K562 (cell line): ENCODE measurements around the gene PLEKHN1. TPM values are rescaled to one million over a fixed set of nuclear protein-coding genes. Genes with fewer than 3 reads are reported as not detected.
A peak's percentile ranks its signal among the peaks of the same experiment; 100 is the strongest.

Experiments
- ATAC-seq: fragments of 200-7000 bp; cut with Tn5 transposase; 3 replicates; pipeline ENCODE4 v1.9.1; 2020; ENCODE audit warnings: moderate library complexity
- BruUV-seq: library from RNA; stranded (reverse); fragments of 400-500 nt; replicated peaks from 2 replicates; lab custom pipeline; 2021; lab: Mats Ljungman, UMichigan
- CTCF ChIA-PET: fragments of 300-600 bp; formaldehyde crosslinking; extraction: SDS; loops from one replicate; lab custom pipeline; 2021; ENCODE audit warnings: low intra/inter-chr PET ratio; lab: Yijun Ruan, JAX
- POLR2A ChIA-PET: fragments of 300-600, 350-650 bp; sonication (Branson Sonifier 250); formaldehyde crosslinking; extraction: SDS; loops from one replicate; lab custom pipeline; 2021; ENCODE audit warnings: antibody characterized with exemption, inconsistent platforms; lab: Yijun Ruan, JAX
- DNase-seq, 4 experiments: peaks; one replicate each; pipeline versions ENCODE4 v3.0.0 to v3.0.0-alpha.2; 2011 to 2018; ENCODE audit warnings: low spot score in 3 of 4, mixed read lengths in 3 of 4; ENCODE audit errors: extremely low read depth in 1 of 4
- FAIRE-seq: peaks from 2 replicates; lab custom pipeline; 2011; peaks lifted over from hg19 to GRCh38; lab: Jason Lieb, UNC
- H2AFZ ChIP-seq: 2 replicates; pipeline ENCODE4 v1.6.0; 2011; ENCODE audit warnings: low read depth, low read length, control low read depth, inconsistent platforms
- H3K27ac ChIP-seq: fragments of 200-600 bp; 3 replicates; pipeline ENCODE4 v1.8.0; 2011; ENCODE audit warnings: low read depth, mild to moderate bottlenecking, control low read depth, inconsistent platforms, low read length, moderate library complexity, mixed read lengths; ENCODE audit errors: extremely low read depth
- H3K27me3 ChIP-seq, 2 experiments: fragments of 300-600 bp in 1 of 2; 2 replicates in 1 of 2; 3 replicates in 1 of 2; pipeline versions ENCODE4 v1.6.0 to v1.8.0; 2011; ENCODE audit warnings: inconsistent platforms in 2 of 2, low read length in 2 of 2, mild to moderate bottlenecking in 1 of 2, mixed read lengths in 1 of 2, moderate library complexity in 1 of 2; ENCODE audit not compliant: control insufficient read depth in 2 of 2, insufficient read depth in 2 of 2
- H3K36me3 ChIP-seq: fragments of 300-600 bp; 3 replicates; pipeline ENCODE4 v1.8.0; 2011; ENCODE audit warnings: mild to moderate bottlenecking, low read length, inconsistent platforms; ENCODE audit not compliant: control insufficient read depth, insufficient read depth
- H3K4me1 ChIP-seq, 2 experiments: fragments of 200-600 bp in 1 of 2; replicated peaks in 1 of 2; 2 replicates in 1 of 2; 3 replicates in 1 of 2; pipeline versions ENCODE4 v1.5.1 to v1.8.0; 2011; ENCODE audit warnings: inconsistent platforms in 2 of 2, low read length in 2 of 2, mild to moderate bottlenecking in 1 of 2, mixed read lengths in 1 of 2, moderate library complexity in 1 of 2; ENCODE audit not compliant: control insufficient read depth in 2 of 2, insufficient read depth in 2 of 2
- H3K4me2 ChIP-seq: 2 replicates; pipeline ENCODE4 v1.6.1; 2011; ENCODE audit warnings: low read length, control low read depth, inconsistent platforms, mixed read lengths; ENCODE audit not compliant: insufficient read depth
- H3K4me3 ChIP-seq: fragments of 200-600 bp; sonication (generic), shearing (Covaris generic); 2 replicates; pipeline ENCODE4 v1.5.1; 2016; ENCODE audit warnings: control low read depth, inconsistent platforms
- H3K79me2 ChIP-seq: fragments of 200-600 bp; 3 replicates; pipeline ENCODE4 v1.8.0; 2011; ENCODE audit warnings: low read length, inconsistent platforms; ENCODE audit not compliant: control insufficient read depth, insufficient read depth
- H3K9ac ChIP-seq, 2 experiments: 2 replicates each; pipeline versions ENCODE4 v1.6.0 to v1.6.1; 2011; ENCODE audit warnings: low read depth in 2 of 2, low read length in 2 of 2, control low read depth in 1 of 2, inconsistent platforms in 1 of 2, mild to moderate bottlenecking in 1 of 2, mixed read lengths in 1 of 2; ENCODE audit not compliant: insufficient read depth in 1 of 2
- H3K9me1 ChIP-seq: one replicate; pipeline ENCODE4 v1.6.0; 2011; ENCODE audit warnings: inconsistent platforms, mild to moderate bottlenecking, low read length, moderate library complexity; ENCODE audit not compliant: control insufficient read depth, insufficient read depth
- H3K9me3 ChIP-seq: replicated peaks from 2 replicates; pipeline ENCODE4 v1.5.1; 2011; ENCODE audit warnings: low read depth, low read length, inconsistent platforms; ENCODE audit not compliant: control insufficient read depth, insufficient read depth
- H4K20me1 ChIP-seq: replicated peaks from 2 replicates; pipeline ENCODE4 v1.6.1; 2011; ENCODE audit warnings: low read length, inconsistent platforms, mixed read lengths; ENCODE audit not compliant: control insufficient read depth, insufficient read depth
- ARID4B ChIP-seq: sonication (generic); formaldehyde crosslinking; IDR thresholded peaks from 2 replicates; pipeline ENCODE4 v1.8.0; 2022; ENCODE audit warnings: mild to moderate bottlenecking, missing genetic modification reagents
- CEBPG ChIP-seq, 3 experiments: fragments of 200-800 bp in 1 of 3; sonication (Bioruptor generic) in 1 of 3; sonication (generic) in 1 of 3; formaldehyde crosslinking in 1 of 3; IDR thresholded peaks in 2 of 3; conservative IDR thresholded peaks in 1 of 3; 2 replicates each; pipeline versions ENCODE4 v1.6.1 to v1.8.0; 2016 to 2022; ENCODE audit warnings: missing compliant biosample characterization in 2 of 3, missing genetic modification characterization in 2 of 3, mild to moderate bottlenecking in 1 of 3, missing genetic modification reagents in 1 of 3
- DLX4 ChIP-seq: fragments of 250-450 bp; sonication (Bioruptor Pico); IDR thresholded peaks from 2 replicates; pipeline ENCODE4 v1.6.1; 2021; ENCODE audit warnings: mild to moderate bottlenecking
- EWSR1 ChIP-seq: fragments of 450-650 bp; IDR thresholded peaks from 2 replicates; pipeline ENCODE4 v1.6.1; 2018; ENCODE audit warnings: borderline replicate concordance, mild to moderate bottlenecking, low read depth, moderate library complexity; ENCODE audit not compliant: partially characterized antibody
- GABPB2 ChIP-seq: fragments of 250-450 bp; sonication (Bioruptor Pico); conservative IDR thresholded peaks from 2 replicates; pipeline ENCODE4 v1.5.1; 2021; ENCODE audit warnings: mild to moderate bottlenecking
- HMG20B ChIP-seq: fragments of 250-450 bp; sonication (Bioruptor Pico); IDR thresholded peaks from 2 replicates; pipeline ENCODE4 v1.5.0; 2021; ENCODE audit warnings: mild to moderate bottlenecking
- PCBP2 ChIP-seq: fragments of 200-400 bp; formaldehyde crosslinking; IDR thresholded peaks from 2 replicates; pipeline ENCODE4 v1.6.1; 2018; ENCODE audit warnings: low read length, low read depth, mild to moderate bottlenecking, moderate library complexity; ENCODE audit not compliant: poor library complexity, severe bottlenecking
- TEAD4 ChIP-seq, 2 experiments: sonication (generic) in 1 of 2; formaldehyde crosslinking in 1 of 2; IDR thresholded peaks; 2 replicates each; pipeline versions ENCODE4 v1.6.1 to v1.8.0; 2012 to 2022; ENCODE audit warnings: borderline replicate concordance in 1 of 2, inconsistent platforms in 1 of 2, low read length in 1 of 2, mild to moderate bottlenecking in 1 of 2, missing genetic modification reagents in 1 of 2
- USF1 ChIP-seq: sonication (generic); formaldehyde crosslinking; IDR thresholded peaks from 2 replicates; pipeline ENCODE4 v1.9.0; 2022; ENCODE audit warnings: mild to moderate bottlenecking, missing genetic modification reagents
- ZNF639 ChIP-seq, 2 experiments: fragments of 200-800 bp in 1 of 2; sonication (Bioruptor generic) in 1 of 2; sonication (generic) in 1 of 2; formaldehyde crosslinking in 1 of 2; IDR thresholded peaks in 1 of 2; conservative IDR thresholded peaks in 1 of 2; 2 replicates each; pipeline versions ENCODE4 v1.5.0 to v1.6.1; 2016 to 2020; ENCODE audit warnings: missing compliant biosample characterization in 1 of 2, missing genetic modification characterization in 1 of 2, missing genetic modification reagents in 1 of 2
- ZSCAN29 ChIP-seq: fragments of 450-650 bp; IDR thresholded peaks from 2 replicates; pipeline ENCODE4 v1.6.1; 2017
- WGBS: fragments of 100-300 bp; shearing (Covaris generic); methylation state at CpG from one replicate; pipeline ENCODE4 v1.1.6; 2016; ENCODE audit warnings: low coverage, mixed read lengths; ENCODE audit not compliant: insufficient coverage; ENCODE audit errors: missing lambda C conversion rate; 5-methylcytosine and 5-hydroxymethylcytosine counted together
- in situ Hi-C: fragments of 300-500 bp; cut with MboI; formaldehyde crosslinking; loops from 4 replicates; pipeline ENCODE4 v1.15.0; 2018; ENCODE audit warnings: inconsistent platforms, mixed read lengths
- intact Hi-C: fragments of 100-400 bp; cut with micrococcal nuclease; formaldehyde crosslinking; loops from 2 replicates; pipeline ENCODE4 v1.14.2; 2022
- polyA plus RNA-seq, 8 experiments: library from polyadenylated mRNA; depleted of rRNA in 4 of 8; stranded (reverse) in 5 of 8; unstranded in 3 of 8; fragments of >200 nt; fragmentation: Nextera tagmentation in 2 of 8; fragmentation: Illumina TruSeq in 1 of 8; extraction: Ambion mirVana in 2 of 8; extraction: Trizol in 1 of 8; gene quantifications; 2 replicates each; pipeline versions ENCODE4 v1.2.1 to v1.2.3, GENCODE V29; 2011 to 2014; ENCODE audit warnings: inconsistent platforms in 1 of 8, missing spikeins in 1 of 8
- total RNA-seq, 7 experiments: library from RNA; depleted of rRNA in 6 of 7; stranded (reverse); fragments of >200 nt in 6 of 7; fragmentation: Illumina TruSeq in 2 of 7; extraction: Trizol in 2 of 7; gene quantifications; 2 replicates each; pipeline versions ENCODE4 v1.2.1 to v1.2.3, GENCODE V29; 2011 to 2021; ENCODE audit warnings: low replicate concordance in 1 of 7

PLEKHN1 gene
- total and polyA plus RNA-seq, 9 of the 15 experiments (the other 6 are each of a cell fraction or from before 2014, with no cell fraction given): 0.07 to 1.5 (median 0.13) TPM; not detected in 2

- Histone ChIP-seq H3K4me2 (no peak overlapping the region), H3K27ac (no peak overlapping the region), H3K79me2 (no peaks in the 10 kb centered on the region), H3K4me1 (peaks cover 0 to 80% of the 10 kb centered on the region in 2 experiments; a peak in 3 of 5 replicates), H4K20me1 (peaks cover 13% of the 10 kb centered on the region), H2AFZ (no peak overlapping the region), H3K9me3 (no peaks in the 10 kb centered on the region), H3K36me3 (no peaks in the 10 kb centered on the region), H3K27me3 (peaks cover 39 to 71% of the 10 kb centered on the region in 2 experiments; a peak in 4 of 5 replicates), H3K9me1 (no peaks in the 10 kb centered on the region), H3K4me3 (no peak overlapping the region), H3K9ac (peak overlapping the region in 1 of 2 experiments; percentile 4; a peak in 2 of 4 replicates)
- intact Hi-C loops: loop anchor here (10.0 kb wide), 1 partner anchor 315 kb away; no protein-coding TSS in a partner anchor
- POLR2A ChIA-PET: interaction anchor here (0.7 to 1.5 kb wide), 2 partner anchors 12 to 13 kb away, joined by 3 to 7 read pairs; no protein-coding TSS in a partner anchor
- in situ Hi-C loops: loop anchor here (10.0 kb wide), 1 partner anchor 85 kb away; no protein-coding TSS in a partner anchor
- CTCF ChIA-PET: interaction anchor here (1.1 kb wide), 1 partner anchor 76 kb away, joined by 4 read pairs; no protein-coding TSS in a partner anchor
- ATAC-seq: no peak
- FAIRE-seq: no peak
- 30% methylated on average over 9 of the region's 9 CpGs for WGBS
- no peak for TF ChIP-seq GABPB2 (CRISPR knock-in tag)
- TF ChIP-seq DLX4 (CRISPR knock-in tag): no peak
- no peak for TF ChIP-seq TEAD4 (IDR thresholded peaks at IDR 0.05; ENCODE audit: low read length)
- no peak for TF ChIP-seq TEAD4 (CRISPR knock-in tag; IDR thresholded peaks at IDR 0.05; ENCODE audit: borderline replicate concordance)
- no peak for TF ChIP-seq ZNF639 (CRISPR knock-in tag; conservative IDR thresholded peaks at IDR 0.05 in 1 of 2, IDR thresholded peaks at IDR 0.05 in 1 of 2)
- peak; percentile 17; the same call in 1 of the 2 replicates for TF ChIP-seq CEBPG (CRISPR knock-in tag; IDR thresholded peaks at IDR 0.05)
- no peak for TF ChIP-seq CEBPG (tag; conservative IDR thresholded peaks at IDR 0.05 in 1 of 2, IDR thresholded peaks at IDR 0.05 in 1 of 2)
- TF ChIP-seq ZSCAN29: peak; percentile 61; the same call in 1 of the 2 replicates
- TF ChIP-seq USF1: no peak
- TF ChIP-seq EWSR1: no peak
- TF ChIP-seq ARID4B (CRISPR knock-in tag): 0 out of 2 replicates have a peak, but pooled peaks have one; percentile 32
- no peak for TF ChIP-seq HMG20B
- no peak for TF ChIP-seq PCBP2
- BruUV-seq: no TSS peak
- DNase-seq: no peak
Measured at GRCh38 chr1:979744-980072, 13.4 kb downstream of the PLEKHN1 start.
